Cardiac fibroblast (primary cell): Measurements from ENCODE around the gene PRDM15.

Experiments
- DNase-seq, 2 donors: peaks; one replicate each; pipeline versions ENCODE4 v3.0.0 to v3.0.0-alpha.2; 2010; ENCODE audit warnings: low read depth in 2 of 2
- H3K4me3 ChIP-seq, 2 donors: replicated peaks in 1 of 2; 1 replicate in 1 of 2; 2 replicates in 1 of 2; pipeline ENCODE4 v1.5.1; 2011; ENCODE audit warnings: low read depth in 2 of 2, low read length in 2 of 2, mild to moderate bottlenecking in 2 of 2, moderate library complexity in 1 of 2
- TF ChIP-seq, protein P1 (sequence below): IDR thresholded peaks from one replicate; pipeline ENCODE4 v1.5.1; 2011; ENCODE audit warnings: low read depth, mild to moderate bottlenecking, low read length, inconsistent platforms

The PRDM15 gene

DNA sequence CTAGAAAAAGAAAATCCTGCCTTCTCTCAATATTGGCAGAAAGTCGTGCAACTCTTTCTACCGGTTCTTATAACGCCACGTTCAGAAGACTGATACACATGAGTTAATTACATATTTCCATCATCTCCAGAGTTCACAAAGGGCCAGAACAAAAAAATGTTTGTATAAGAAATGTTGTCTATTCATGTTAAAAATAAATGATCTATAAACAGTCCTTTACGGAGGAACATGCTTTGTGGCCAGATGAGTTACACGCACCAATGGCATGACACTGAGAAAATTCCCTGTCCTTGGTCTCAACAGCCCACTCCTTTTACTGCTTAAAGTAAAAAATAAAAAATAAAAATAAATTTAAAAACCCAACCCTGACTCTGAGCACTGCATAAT lies 45.2 kb upstream of the PRDM15 start:
- no peak overlapping the region for H3K4me3 ChIP-seq
- DNase-seq, result peak in 1 of 2 donors; percentile 82
- TF ChIP-seq, protein P1, sequence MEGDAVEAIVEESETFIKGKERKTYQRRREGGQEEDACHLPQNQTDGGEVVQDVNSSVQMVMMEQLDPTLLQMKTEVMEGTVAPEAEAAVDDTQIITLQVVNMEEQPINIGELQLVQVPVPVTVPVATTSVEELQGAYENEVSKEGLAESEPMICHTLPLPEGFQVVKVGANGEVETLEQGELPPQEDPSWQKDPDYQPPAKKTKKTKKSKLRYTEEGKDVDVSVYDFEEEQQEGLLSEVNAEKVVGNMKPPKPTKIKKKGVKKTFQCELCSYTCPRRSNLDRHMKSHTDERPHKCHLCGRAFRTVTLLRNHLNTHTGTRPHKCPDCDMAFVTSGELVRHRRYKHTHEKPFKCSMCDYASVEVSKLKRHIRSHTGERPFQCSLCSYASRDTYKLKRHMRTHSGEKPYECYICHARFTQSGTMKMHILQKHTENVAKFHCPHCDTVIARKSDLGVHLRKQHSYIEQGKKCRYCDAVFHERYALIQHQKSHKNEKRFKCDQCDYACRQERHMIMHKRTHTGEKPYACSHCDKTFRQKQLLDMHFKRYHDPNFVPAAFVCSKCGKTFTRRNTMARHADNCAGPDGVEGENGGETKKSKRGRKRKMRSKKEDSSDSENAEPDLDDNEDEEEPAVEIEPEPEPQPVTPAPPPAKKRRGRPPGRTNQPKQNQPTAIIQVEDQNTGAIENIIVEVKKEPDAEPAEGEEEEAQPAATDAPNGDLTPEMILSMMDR, result no peak

- H3K4me3 ChIP-seq, result peak overlapping the region in 1 of 2 donors; percentile 16
- peak; percentile 56 to 90 for DNase-seq
- TF ChIP-seq, protein P1, result no peak
These were observed 44.7 kb upstream of the PRDM15 start for GRCh38 chr21:41923631-41924367.

GRCh38 chr21:41923186-41923585 lies 44.0 kb upstream of the PRDM15 start:
- TF ChIP-seq, protein P1, result no peak
- H3K4me3 ChIP-seq, result no peak overlapping the region
- DNase-seq, result peak in 1 of 2 donors; percentile 30

- TF ChIP-seq, protein P1, result no peak
- no peak for DNase-seq
- no peak overlapping the region for H3K4me3 ChIP-seq
These were observed 41.9 kb upstream of the PRDM15 start for GRCh38 chr21:41921021-41921420.

DNA sequence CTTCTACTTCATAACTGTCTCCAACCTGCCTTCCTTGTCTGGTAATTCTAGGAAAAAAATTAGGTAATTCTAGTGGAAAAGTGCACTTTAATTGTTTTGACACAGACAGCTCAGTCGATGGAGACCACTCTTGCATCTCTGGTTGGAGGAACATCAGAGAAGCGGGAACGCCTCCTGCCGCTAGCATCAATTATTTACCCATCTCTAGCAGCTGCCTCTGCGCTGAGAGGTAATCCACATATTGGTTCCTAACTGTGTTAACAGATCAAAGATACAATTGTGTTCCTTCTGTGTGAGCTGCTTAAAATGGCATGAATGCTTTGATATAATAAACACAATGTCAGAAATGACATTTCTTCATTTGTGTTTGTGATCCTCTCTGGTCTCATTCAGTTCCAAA lies 41.3 kb upstream of the PRDM15 start:
- no peak overlapping the region for H3K4me3 ChIP-seq
- TF ChIP-seq, protein P1, result no peak
- no peak for DNase-seq

- TF ChIP-seq, protein P1, result no peak
- H3K4me3 ChIP-seq, result no peak overlapping the region
- no peak for DNase-seq
These were observed 40.7 kb upstream of the PRDM15 start for GRCh38 chr21:41919666-41920398.
